Measurements from ENCODE around the gene DNM2.

DNM2 gene

DNA sequence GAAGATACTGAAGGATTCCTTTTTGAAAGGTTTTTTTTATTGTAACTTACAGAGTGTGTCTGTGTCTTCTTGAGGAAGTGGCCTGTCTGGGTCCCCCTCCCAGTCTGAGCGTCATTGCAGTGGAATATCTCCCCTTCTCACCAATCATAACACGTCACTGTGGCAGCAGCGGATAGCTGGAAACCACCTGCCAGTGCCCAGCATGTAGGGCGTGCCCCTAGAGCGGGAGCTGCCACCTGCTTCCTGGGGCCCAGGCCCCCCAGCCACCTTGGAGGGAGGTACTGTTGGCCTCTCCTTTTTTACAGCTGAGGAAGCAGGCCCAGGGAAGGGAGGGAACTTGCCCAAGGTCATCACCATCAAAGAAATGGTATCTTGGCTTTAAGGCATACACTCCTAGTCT is 4.6 kb upstream of the DNM2 start:
- DNase-seq, result no peak

DNA sequence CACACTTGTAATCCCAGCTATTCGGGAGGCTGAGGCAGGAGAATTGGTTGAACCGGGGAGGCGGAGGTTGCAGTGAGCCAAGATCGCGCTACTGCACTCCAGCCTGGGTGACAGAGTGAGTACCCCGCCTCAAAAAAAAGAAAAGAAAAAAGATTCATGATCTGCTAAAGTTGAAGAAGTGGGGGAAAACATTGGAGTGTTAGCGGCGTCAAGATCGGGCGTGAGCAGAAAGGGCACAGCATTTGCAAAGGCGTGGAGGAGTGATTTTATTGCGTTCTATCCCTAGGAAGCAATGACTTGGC is 874 bp upstream of the DNM2 start:
- no peak for DNase-seq
- Histone ChIP-seq H3K18ac (ENCODE audit: low read length) (no peak overlapping the region), H3K4me3 (ENCODE audit: low read depth, low read length) (no peak overlapping the region)

More for the DNA sequence above, 4.6 kb upstream of the DNM2 start:
- no peak overlapping the region for H3K14ac ChIP-seq (ENCODE audit: low read length)
- no peak overlapping the region for H3K4me2 ChIP-seq (ENCODE audit: low read length)
- no peak overlapping the region for H4K8ac ChIP-seq (ENCODE audit: low read depth, low read length)
- no peaks in the 10 kb centered on the region for H3K27me3 ChIP-seq (ENCODE audit: insufficient read depth, low read length)
- H3K4ac ChIP-seq (ENCODE audit: low read depth, low read length), result no peak overlapping the region
- no CpG with 5 or more reads among the region's 5 CpGs for WGBS (ENCODE audit: extremely low coverage, insufficient coverage, insufficient read length)
- no peak overlapping the region for H3K27ac ChIP-seq (ENCODE audit: low read depth, low read length)
- no peak overlapping the region for H3K18ac ChIP-seq (ENCODE audit: low read length)
- no peaks in the 10 kb centered on the region for H3K9me3 ChIP-seq (ENCODE audit: insufficient read depth, low read depth, low read length)
- H2BK5ac ChIP-seq (ENCODE audit: low read depth, low read length, poor library complexity), result no peak overlapping the region
- H3K23ac ChIP-seq (ENCODE audit: low read length), result no peak overlapping the region
- H3K9ac ChIP-seq (ENCODE audit: low read length), result no peak overlapping the region
- H4K91ac ChIP-seq (ENCODE audit: low read depth, low read length), result no peak overlapping the region
- H4K12ac ChIP-seq (ENCODE audit: low read depth, low read length), result no peak overlapping the region
- H3K4me3 ChIP-seq (ENCODE audit: low read depth, low read length), result no peak overlapping the region
- peaks cover 3% of the 10 kb centered on the region for H3K79me1 ChIP-seq (ENCODE audit: low read length)
- peaks cover 0 to 2% of the 10 kb centered on the region in 2 experiments for H3K4me1 ChIP-seq (ENCODE audit: control insufficient read depth in 1 of 2, insufficient read depth in 2 of 2, low read length in 2 of 2)
- no peak overlapping the region for H2AFZ ChIP-seq (ENCODE audit: insufficient read depth, low read length, poor library complexity)
- no peak overlapping the region for H2AK5ac ChIP-seq (ENCODE audit: low read length)
- H2BK12ac ChIP-seq (ENCODE audit: low read length), result no peak overlapping the region
- no peak overlapping the region for H2BK120ac ChIP-seq (ENCODE audit: insufficient read depth, low read length, poor library complexity)
- peaks cover 3% of the 10 kb centered on the region for H3K79me2 ChIP-seq (ENCODE audit: control insufficient read depth, insufficient read depth, low read length, poor library complexity)
- H3K36me3 ChIP-seq (ENCODE audit: control insufficient read depth in 1 of 2, insufficient read depth in 2 of 2, low read length in 2 of 2), result peaks cover 4 to 5% of the 10 kb centered on the region in 2 experiments

DNA sequence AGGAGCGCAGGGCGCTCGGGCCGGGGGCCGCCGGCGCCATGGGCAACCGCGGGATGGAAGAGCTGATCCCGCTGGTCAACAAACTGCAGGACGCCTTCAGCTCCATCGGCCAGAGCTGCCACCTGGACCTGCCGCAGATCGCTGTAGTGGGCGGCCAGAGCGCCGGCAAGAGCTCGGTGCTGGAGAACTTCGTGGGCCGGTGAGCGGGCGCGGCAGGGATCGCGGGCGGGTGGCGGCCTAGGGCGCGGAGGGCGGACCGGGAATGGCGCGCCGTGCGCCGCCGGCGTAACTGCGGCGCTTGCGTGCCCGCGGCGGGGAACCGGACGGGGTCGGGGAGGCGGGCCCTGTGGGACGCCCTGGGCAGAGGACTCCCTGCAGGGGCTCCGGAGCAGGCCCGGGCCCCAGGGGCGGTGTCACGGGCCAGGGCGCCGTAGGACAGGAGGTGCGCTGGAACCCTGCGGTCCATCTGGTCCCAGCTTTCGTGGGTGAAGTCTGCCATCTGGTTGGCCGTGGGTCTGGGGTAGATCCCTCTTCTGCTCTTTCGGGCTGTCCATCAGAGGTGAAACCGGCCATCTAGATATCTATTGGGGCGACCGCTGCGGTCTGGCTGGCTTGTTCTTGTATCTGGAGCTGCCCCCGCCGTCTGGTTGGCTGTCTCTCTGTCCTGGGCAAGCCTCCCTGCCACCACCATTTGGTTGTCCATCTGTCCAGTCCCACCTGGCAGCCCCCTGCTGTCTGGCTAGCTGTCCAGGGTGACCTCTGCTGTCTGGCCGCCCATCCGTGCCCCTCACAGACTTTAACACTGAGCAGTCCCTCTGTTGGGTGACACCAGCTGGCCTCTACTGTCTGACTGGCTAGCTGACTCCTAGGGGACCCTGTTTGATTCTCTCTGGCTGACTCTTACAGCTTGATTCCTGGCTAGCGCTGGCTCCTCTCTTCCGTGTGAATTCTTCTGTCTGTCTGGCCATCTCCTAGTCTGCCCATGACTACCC is 622 bp downstream of the DNM2 start:
- peak; percentile 31 to 33 for DNase-seq
- Histone ChIP-seq H2AK5ac (ENCODE audit: low read length) (peak overlapping the region; percentile 39), H3K18ac (ENCODE audit: low read length) (peak overlapping the region; percentile 93), H3K27me3 (ENCODE audit: insufficient read depth, low read length) (no peaks in the 10 kb centered on the region), H3K4me2 (ENCODE audit: low read length) (peak overlapping the region; percentile 72), H4K91ac (ENCODE audit: low read depth, low read length) (peak overlapping the region; percentile 84), H3K4ac (ENCODE audit: low read depth, low read length) (peak overlapping the region; percentile 97), H4K8ac (ENCODE audit: low read depth, low read length) (peak overlapping the region; percentile 82), H2BK120ac (ENCODE audit: insufficient read depth, low read length, poor library complexity) (peak overlapping the region; percentile 67), H3K79me1 (ENCODE audit: low read length) (peaks cover 9% of the 10 kb centered on the region), H4K12ac (ENCODE audit: low read depth, low read length) (peak overlapping the region; percentile 56), H3K4me3 (ENCODE audit: low read depth, low read length) (peak overlapping the region; percentile 96), H2AFZ (ENCODE audit: insufficient read depth, low read length, poor library complexity) (peak overlapping the region; percentile 78), H3K23ac (ENCODE audit: low read length) (no peak overlapping the region), H3K27ac (ENCODE audit: low read depth, low read length) (peak overlapping the region; percentile 71), H3K36me3 (ENCODE audit: control insufficient read depth in 1 of 2, insufficient read depth in 2 of 2, low read length in 2 of 2) (peaks cover 2 to 10% of the 10 kb centered on the region in 2 experiments), H3K4me1 (ENCODE audit: control insufficient read depth in 1 of 2, insufficient read depth in 2 of 2, low read length in 2 of 2) (peaks cover 3 to 16% of the 10 kb centered on the region in 2 experiments), H3K14ac (ENCODE audit: low read length) (peak overlapping the region; percentile 68), H3K9me3 (ENCODE audit: insufficient read depth, low read depth, low read length) (peaks cover 2% of the 10 kb centered on the region), H3K79me2 (ENCODE audit: control insufficient read depth, insufficient read depth, low read length, poor library complexity) (peaks cover 26% of the 10 kb centered on the region), H3K9ac (ENCODE audit: low read length) (peak overlapping the region; percentile 96), H2BK12ac (ENCODE audit: low read length) (no peak overlapping the region), H2BK5ac (ENCODE audit: low read depth, low read length, poor library complexity) (peak overlapping the region; percentile 84)
- WGBS (ENCODE audit: extremely low coverage, insufficient coverage, insufficient read length), result no CpG with 5 or more reads among the region's 70 CpGs

More for the DNA sequence above, 874 bp upstream of the DNM2 start:
- H2BK120ac ChIP-seq (ENCODE audit: insufficient read depth, low read length, poor library complexity), result no peak overlapping the region
- no peak overlapping the region for H2AK5ac ChIP-seq (ENCODE audit: low read length)
- no peak overlapping the region for H3K9ac ChIP-seq (ENCODE audit: low read length)
- peak overlapping the region; percentile 50 for H2AFZ ChIP-seq (ENCODE audit: insufficient read depth, low read length, poor library complexity)
- H3K79me1 ChIP-seq (ENCODE audit: low read length), result peaks cover 9% of the 10 kb centered on the region
- H3K23ac ChIP-seq (ENCODE audit: low read length), result no peak overlapping the region
- no peaks in the 10 kb centered on the region for H3K27me3 ChIP-seq (ENCODE audit: insufficient read depth, low read length)
- H3K36me3 ChIP-seq (ENCODE audit: control insufficient read depth in 1 of 2, insufficient read depth in 2 of 2, low read length in 2 of 2), result peaks cover 7 to 13% of the 10 kb centered on the region in 2 experiments
- H2BK5ac ChIP-seq (ENCODE audit: low read depth, low read length, poor library complexity), result no peak overlapping the region
- no CpG with 5 or more reads among the region's 12 CpGs for WGBS (ENCODE audit: extremely low coverage, insufficient coverage, insufficient read length)
- peak overlapping the region; percentile 37 for H3K27ac ChIP-seq (ENCODE audit: low read depth, low read length)
- no peak overlapping the region for H2BK12ac ChIP-seq (ENCODE audit: low read length)
- H3K14ac ChIP-seq (ENCODE audit: low read length), result no peak overlapping the region
- peaks cover 24% of the 10 kb centered on the region for H3K79me2 ChIP-seq (ENCODE audit: control insufficient read depth, insufficient read depth, low read length, poor library complexity)
- H3K4ac ChIP-seq (ENCODE audit: low read depth, low read length), result no peak overlapping the region
- peaks cover 2 to 16% of the 10 kb centered on the region in 2 experiments for H3K4me1 ChIP-seq (ENCODE audit: control insufficient read depth in 1 of 2, insufficient read depth in 2 of 2, low read length in 2 of 2)
- no peak overlapping the region for H4K91ac ChIP-seq (ENCODE audit: low read depth, low read length)
- peak overlapping the region; percentile 86 for H4K8ac ChIP-seq (ENCODE audit: low read depth, low read length)
- peaks cover 2% of the 10 kb centered on the region for H3K9me3 ChIP-seq (ENCODE audit: insufficient read depth, low read depth, low read length)
- H4K12ac ChIP-seq (ENCODE audit: low read depth, low read length), result peak overlapping the region; percentile 61
- peak overlapping the region; percentile 48 for H3K4me2 ChIP-seq (ENCODE audit: low read length)

DNA sequence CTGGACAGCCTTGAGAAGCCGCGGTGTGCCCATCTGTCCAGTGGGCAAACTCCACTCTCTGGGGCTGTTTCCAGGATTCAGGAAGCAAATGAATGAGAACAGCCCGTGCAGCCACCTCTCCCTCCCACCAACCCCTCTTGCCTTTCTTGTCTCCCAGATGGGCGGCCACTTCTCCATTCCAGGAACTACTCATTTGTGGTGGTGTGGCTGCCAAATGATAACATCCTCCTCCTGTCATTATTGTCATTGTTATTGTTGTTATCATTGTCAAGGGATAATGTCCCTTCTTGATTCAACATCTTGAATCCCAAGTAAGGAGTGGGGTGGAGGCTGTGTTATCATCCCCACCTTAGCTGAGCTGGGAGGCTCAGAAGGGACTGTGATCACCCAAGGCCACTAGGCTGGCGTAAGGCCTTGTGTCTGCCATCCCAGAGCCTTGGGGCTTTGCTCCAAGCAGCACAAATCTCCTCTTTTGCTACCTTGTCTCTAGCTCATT is 1.6 kb downstream of the DNM2 start:
- no peak overlapping the region for H2AFZ ChIP-seq (ENCODE audit: insufficient read depth, low read length, poor library complexity)
- H3K36me3 ChIP-seq (ENCODE audit: control insufficient read depth in 1 of 2, insufficient read depth in 2 of 2, low read length in 2 of 2), result peaks cover 7 to 10% of the 10 kb centered on the region in 2 experiments
- H2AK5ac ChIP-seq (ENCODE audit: low read length), result no peak overlapping the region
- peak in 1 of 2 donors; percentile 28 for DNase-seq
- peaks cover 9% of the 10 kb centered on the region for H3K79me1 ChIP-seq (ENCODE audit: low read length)
- H3K23ac ChIP-seq (ENCODE audit: low read length), result peak overlapping the region; percentile 8
- no peak overlapping the region for H2BK120ac ChIP-seq (ENCODE audit: insufficient read depth, low read length, poor library complexity)
- H3K14ac ChIP-seq (ENCODE audit: low read length), result no peak overlapping the region
- H3K4me1 ChIP-seq (ENCODE audit: control insufficient read depth in 1 of 2, insufficient read depth in 2 of 2, low read length in 2 of 2), result peaks cover 6 to 19% of the 10 kb centered on the region in 2 experiments
- no peak overlapping the region for H2BK12ac ChIP-seq (ENCODE audit: low read length)
- H3K4me3 ChIP-seq (ENCODE audit: low read depth, low read length), result peak overlapping the region; percentile 13
- peaks cover 26% of the 10 kb centered on the region for H3K79me2 ChIP-seq (ENCODE audit: control insufficient read depth, insufficient read depth, low read length, poor library complexity)
- H3K4me2 ChIP-seq (ENCODE audit: low read length), result peak overlapping the region; percentile 72
- WGBS (ENCODE audit: extremely low coverage, insufficient coverage, insufficient read length), result no CpG with 5 or more reads among the region's 5 CpGs
- no peak overlapping the region for H4K8ac ChIP-seq (ENCODE audit: low read depth, low read length)
- no peak overlapping the region for H4K12ac ChIP-seq (ENCODE audit: low read depth, low read length)
- no peak overlapping the region for H4K91ac ChIP-seq (ENCODE audit: low read depth, low read length)
- peak overlapping the region; percentile 52 for H3K9ac ChIP-seq (ENCODE audit: low read length)
- H3K4ac ChIP-seq (ENCODE audit: low read depth, low read length), result peak overlapping the region; percentile 97
- peaks cover 2% of the 10 kb centered on the region for H3K9me3 ChIP-seq (ENCODE audit: insufficient read depth, low read depth, low read length)
- no peak overlapping the region for H3K18ac ChIP-seq (ENCODE audit: low read length)
- H3K27me3 ChIP-seq (ENCODE audit: insufficient read depth, low read length), result no peaks in the 10 kb centered on the region
- no peak overlapping the region for H2BK5ac ChIP-seq (ENCODE audit: low read depth, low read length, poor library complexity)
- H3K27ac ChIP-seq (ENCODE audit: low read depth, low read length), result no peak overlapping the region
